SW480 (cell line): ENCODE data around the gene GLRA1.
"Not testable (repeated sequence)": the region's sequence is repeated elsewhere in the genome, so short reads cannot be mapped to it uniquely, and the experiment has no call there.

ENCODE experiments used
- DNase-seq: peaks from one replicate; pipeline ENCODE4 v3.0.0-alpha.2; 2016; ENCODE audit warnings: low spot score

Gene GLRA1

GRCh38 chr5:151881621-151882225, 42.9 kb downstream of the GLRA1 start:
- DNase-seq, result no peak

GRCh38 chr5:151880324-151880723, 44.3 kb downstream of the GLRA1 start:
- no peak for DNase-seq

- DNase-seq, result no peak
These were observed 51.0 kb downstream of the GLRA1 start for GRCh38 chr5:151873701-151874100.

- no peak for DNase-seq
These were observed 52.0 kb downstream of the GLRA1 start for GRCh38 chr5:151872701-151873100.

GRCh38 chr5:151870820-151871219, 53.8 kb downstream of the GLRA1 start:
- DNase-seq, result peak; percentile 84

GRCh38 chr5:151870271-151870670, 54.4 kb downstream of the GLRA1 start:
- no peak for DNase-seq

GRCh38 chr5:151869843-151870242, 54.8 kb downstream of the GLRA1 start:
- DNase-seq, result no peak

- DNase-seq, result peak; percentile 49
These were observed 56.2 kb downstream of the GLRA1 start for GRCh38 chr5:151868451-151868850.

- DNase-seq, result no peak
These were observed 60.4 kb downstream of the GLRA1 start for GRCh38 chr5:151864061-151864748.

- DNase-seq, result no peak
These were observed 61.1 kb downstream of the GLRA1 start for GRCh38 chr5:151863566-151863965.

- no peak for DNase-seq
These were observed 61.7 kb downstream of the GLRA1 start for GRCh38 chr5:151862811-151863472.

- DNase-seq, result not testable (repeated sequence)
These were observed 63.8 kb downstream of the GLRA1 start for GRCh38 chr5:151860867-151861266.

GRCh38 chr5:151856861-151857260, 67.8 kb downstream of the GLRA1 start:
- no peak for DNase-seq

- DNase-seq, result no peak
These were observed 69.0 kb downstream of the GLRA1 start for GRCh38 chr5:151855701-151856100.

GRCh38 chr5:151847871-151848270, 76.8 kb downstream of the GLRA1 start:
- DNase-seq, result no peak

- no peak for DNase-seq
These were observed 77.9 kb downstream of the GLRA1 start for GRCh38 chr5:151846765-151847164.

GRCh38 chr5:151832843-151833242, 91.8 kb downstream of the GLRA1 start:
- DNase-seq, result not testable (repeated sequence)

- no peak for DNase-seq
These were observed 95.3 kb downstream of the GLRA1 start for GRCh38 chr5:151829370-151829769.

GRCh38 chr5:151825445-151825844, 99.2 kb downstream of the GLRA1 start:
- peak; percentile 71 for DNase-seq

GRCh38 chr5:151822141-151822540, 102.5 kb downstream of the GLRA1 start:
- DNase-seq, result no peak

- peak; percentile 16 for DNase-seq
These were observed 103.7 kb downstream of the GLRA1 start for GRCh38 chr5:151820903-151821302.

GRCh38 chr5:151820271-151820670, 104.4 kb downstream of the GLRA1 start:
- DNase-seq, result no peak

- no peak for DNase-seq
These were observed 104.8 kb downstream of the GLRA1 start for GRCh38 chr5:151819830-151820229.
